ENCODE results near the gene LDLRAP1.
A peak's percentile ranks its signal among the peaks of the same experiment; 100 is the strongest.

Gene LDLRAP1

GRCh38 chr1:25562101-25562927, 18.9 kb downstream of the LDLRAP1 start:
- no peak for DNase-seq

DNA sequence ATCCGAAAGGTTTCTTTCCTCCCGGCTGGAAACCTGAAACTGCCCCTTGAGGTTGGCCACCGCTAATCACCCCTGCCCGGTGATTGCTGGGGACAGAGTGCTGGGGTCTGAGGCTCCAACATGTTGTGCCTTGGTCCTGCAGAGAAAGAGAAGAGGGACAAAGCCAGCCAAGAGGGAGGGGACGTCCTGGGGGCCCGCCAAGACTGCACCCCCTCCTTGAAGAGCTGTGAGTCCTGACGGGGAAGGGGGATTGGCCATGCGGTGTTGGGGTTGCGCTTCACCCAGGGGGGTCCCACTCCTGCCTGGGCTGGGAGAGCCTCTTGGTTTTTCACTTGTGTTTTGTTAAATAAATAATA, 19.5 kb downstream of the LDLRAP1 start:
- no peak for DNase-seq

- no peak for DNase-seq
Measured at GRCh38 chr1:25563330-25564215, 20.2 kb downstream of the LDLRAP1 start.

DNA sequence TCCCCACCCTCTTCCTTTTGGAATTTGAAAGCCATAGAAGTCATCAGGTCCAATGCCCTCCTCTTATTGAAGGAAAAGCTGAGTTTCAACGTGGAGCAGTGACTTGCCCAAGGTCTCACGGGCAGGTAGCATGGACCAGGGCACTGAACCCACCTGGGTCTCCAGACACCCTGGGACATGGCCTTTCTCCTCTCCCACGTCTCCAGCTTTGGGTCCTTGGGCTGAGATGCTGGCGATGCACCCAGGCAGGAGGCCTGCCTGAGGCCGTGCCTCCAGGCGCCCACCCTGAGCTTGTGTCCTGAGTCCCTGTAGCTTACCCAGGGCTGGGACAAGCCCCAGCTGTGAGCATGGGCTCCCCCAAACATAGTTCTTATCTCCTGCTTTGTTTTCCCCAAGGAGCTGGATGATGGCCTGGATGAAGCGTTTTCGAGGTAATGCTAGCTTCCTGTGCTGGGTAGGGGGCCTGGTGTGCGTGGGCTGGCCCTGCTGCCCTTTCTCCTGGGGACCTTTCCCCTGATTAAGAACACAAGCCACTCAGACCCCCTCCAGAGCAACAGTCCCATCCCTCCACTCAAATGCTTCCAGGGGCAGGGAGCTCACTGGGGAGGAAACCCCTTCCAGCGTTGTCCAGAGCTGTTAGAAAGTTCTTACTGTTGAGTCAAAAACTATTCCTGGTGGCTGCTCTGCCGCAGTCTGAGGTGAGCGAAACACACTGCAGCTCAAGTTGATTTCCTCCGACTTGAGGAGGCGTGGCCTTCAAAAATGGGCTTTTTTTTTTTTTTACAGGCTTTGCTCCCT, 21.6 kb downstream of the LDLRAP1 start:
- DNase-seq: no peak

DNA sequence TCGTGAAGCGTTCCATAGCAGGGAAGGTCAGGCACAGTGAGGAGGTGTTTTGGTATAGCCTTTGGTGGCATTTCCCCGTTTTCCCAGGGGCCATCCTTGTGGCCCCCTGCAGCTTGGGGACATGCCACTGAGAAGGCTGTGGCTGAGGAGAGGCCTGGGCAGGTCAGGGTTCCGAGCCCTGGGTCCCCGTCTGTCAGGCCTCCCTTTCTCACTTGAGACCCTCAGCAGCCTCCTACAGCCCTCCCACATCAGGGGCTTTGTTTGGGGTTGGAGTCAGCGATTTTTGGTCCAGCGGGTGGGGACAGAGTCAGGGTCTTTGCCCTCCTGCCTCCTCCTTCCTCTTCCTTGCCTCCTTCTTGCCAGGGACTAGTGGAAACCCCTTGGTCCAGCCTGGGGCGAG, 22.2 kb downstream of the LDLRAP1 start:
- no peak for DNase-seq

DNA sequence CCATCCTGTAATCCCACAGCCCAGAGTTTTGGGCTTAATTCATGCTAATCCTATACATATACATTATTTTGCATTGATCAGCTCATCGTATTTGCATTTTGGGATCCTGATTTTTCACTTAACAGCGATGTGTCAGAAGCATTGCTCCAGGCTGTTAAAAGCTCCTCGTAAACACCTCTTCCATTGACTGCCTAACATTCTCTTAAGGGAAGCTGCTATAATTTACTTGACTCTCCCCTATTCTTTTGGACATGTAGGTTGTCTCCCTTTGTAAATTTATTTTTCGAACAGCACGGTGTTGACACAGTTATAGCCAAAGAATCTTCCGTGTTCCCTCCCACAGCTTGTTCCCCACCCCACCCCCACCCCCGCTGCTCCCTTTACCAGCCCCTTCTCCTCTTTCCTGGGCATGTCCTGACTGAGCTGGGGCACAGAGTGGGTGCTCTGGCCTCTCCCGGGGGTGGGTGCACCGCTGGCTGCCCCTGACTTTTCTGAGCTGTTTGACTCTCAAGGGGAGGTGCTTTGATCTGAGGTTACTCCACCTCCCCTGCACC, 22.8 kb downstream of the LDLRAP1 start:
- no peak for DNase-seq

GRCh38 chr1:25566730-25567341, 23.4 kb downstream of the LDLRAP1 start:
- DNase-seq: peak; percentile 41

- DNase-seq: no peak
Measured at GRCh38 chr1:25567710-25568089, 24.3 kb downstream of the LDLRAP1 start.

- no peak for DNase-seq
Measured at GRCh38 chr1:25568090-25568833, 24.9 kb downstream of the LDLRAP1 start.

DNA sequence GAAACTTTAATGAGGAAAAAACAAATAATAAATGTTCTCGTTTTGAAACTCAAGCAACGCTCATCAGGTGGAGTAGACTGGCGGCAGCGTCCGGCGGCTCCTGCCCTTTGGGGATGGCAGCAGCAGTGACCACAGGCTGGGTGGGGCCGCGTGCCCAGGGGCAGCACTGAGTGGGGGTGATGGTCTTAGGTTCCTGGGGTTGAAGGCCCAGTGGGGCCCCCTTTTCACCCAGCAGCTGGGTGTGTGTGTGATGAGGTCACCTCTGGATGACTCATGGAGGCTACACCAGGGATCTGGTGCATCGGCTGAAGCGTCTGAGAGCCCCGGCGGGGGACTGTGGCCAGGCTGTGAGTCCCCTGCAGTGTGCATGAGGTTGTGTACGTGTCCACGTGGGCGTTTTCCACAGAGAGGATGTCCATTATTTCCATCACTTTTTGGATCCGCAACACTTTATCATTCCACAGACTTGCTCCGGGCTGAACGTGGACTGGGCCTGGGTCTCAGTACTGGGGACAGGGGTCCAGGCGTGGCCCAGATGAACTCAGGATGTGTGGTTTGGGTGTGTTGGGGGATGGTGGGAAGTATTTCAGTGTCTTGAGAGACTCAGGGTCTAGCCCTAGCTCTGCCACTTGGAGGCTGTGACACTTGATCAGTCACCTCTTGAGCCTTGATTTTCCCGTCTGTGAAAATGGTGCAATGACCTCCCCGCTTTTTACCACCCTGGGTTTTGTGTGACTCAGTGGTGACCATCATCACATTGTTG, 25.6 kb downstream of the LDLRAP1 start:
- DNase-seq: no peak

GRCh38 chr1:25569597-25570396, 26.4 kb downstream of the LDLRAP1 start:
- DNase-seq: no peak

DNA sequence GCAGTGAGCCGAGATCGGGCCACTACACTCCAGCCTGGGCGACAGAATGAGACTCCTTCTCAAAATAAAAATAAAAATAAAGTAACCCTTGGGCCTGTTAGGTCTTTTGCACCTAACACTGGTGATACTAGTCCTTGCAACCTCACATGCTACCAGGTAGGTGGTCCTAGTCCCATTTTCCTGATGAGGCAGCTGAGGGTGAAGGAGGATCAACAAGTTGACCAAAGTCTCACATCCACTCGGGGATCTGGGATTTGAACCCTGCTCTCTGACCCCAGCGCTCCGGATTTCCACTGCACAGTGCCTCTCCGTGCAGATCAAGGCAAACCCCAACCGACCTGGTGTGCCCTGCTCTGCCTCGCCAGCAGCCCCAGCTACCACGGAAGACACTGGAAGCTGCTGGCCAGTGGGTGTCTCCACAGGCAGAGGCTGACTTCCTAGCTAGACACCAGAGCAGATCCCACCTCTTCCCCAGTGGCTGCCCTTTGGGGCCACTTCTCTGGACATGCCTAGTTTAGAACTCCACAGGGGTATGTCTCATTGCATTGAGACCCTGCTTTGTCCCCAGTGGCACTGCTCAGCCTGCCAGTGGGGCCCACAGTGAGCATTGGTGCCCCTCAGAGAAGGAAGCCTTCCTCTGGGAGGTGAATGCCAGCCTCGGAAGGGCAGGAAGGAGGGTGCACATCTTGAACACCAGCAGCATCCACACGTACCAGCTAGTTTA, 27.6 kb downstream of the LDLRAP1 start:
- DNase-seq: no peak

- no peak for DNase-seq
Measured at GRCh38 chr1:25571522-25571970, 28.1 kb downstream of the LDLRAP1 start.

DNA sequence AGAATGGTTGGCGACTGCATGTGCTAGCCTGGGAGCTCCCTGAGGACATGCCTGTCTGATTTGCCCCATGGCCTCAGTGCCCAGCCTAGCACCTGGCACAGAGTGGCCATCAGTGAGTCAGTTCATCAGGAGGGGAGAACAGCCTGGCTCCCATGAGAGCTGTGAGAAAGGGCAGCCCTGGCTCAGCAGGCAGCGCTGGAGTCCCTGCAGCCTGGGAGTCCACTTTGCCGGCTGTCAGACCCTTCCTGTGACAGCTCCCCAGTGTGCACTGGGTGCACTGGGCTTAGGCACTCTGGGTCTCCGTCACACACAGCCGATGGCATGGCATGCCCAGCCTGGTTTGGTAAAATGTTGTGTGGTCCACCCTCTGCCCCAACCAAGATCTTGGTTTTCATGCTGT, 28.7 kb downstream of the LDLRAP1 start:
- DNase-seq: no peak

GRCh38 chr1:25572708-25573590, 29.5 kb downstream of the LDLRAP1 start:
- DNase-seq: no peak

- DNase-seq: no peak
Measured at GRCh38 chr1:25573591-25573930, 30.2 kb downstream of the LDLRAP1 start.

DNA sequence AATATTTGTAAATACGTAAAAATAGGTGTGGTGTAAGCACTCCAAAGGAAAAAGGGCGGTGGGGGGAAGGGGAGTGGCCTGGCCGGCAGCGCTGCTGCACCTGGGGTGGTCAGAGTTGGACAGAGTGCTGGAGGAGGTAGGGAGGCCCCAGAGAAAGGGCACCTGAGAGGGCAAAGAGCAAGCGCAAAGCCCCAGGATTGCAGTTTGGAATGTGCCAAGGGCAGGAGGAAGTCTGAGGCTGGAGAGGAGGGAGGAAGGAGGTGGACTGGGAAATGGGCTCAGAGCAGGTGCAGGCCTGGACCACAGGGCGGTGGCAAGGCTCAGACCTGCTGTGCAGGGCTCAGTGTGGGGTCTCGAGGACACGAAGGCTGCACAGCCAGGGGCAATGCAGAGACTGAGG, 30.6 kb downstream of the LDLRAP1 start:
- no peak for DNase-seq

DNA sequence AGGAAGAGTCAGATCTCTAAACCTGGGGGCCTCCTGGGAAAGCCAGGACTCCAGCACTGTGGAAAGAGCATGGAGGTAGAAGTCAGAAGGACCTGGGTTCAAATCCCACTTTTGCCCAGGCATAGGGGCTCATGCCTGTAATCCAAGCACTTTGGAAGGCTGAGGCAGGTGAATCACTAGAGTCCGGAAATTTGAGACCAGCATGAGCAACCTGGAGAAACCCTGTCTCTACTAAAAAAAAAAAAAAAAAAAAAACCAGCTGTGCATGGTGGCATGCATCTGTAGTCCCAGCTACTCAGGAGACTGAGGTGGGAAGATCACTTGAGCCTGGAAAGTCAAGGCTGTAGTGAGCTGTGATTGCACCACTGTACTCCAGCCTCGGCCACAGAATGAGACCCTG, 31.8 kb downstream of the LDLRAP1 start:
- no peak for DNase-seq
